Forelimb muscle (tissue), 1 donor: Measurements from ENCODE around the gene TLCD5. TPM values are rescaled to one million over a fixed set of nuclear protein-coding genes. Genes with fewer than 3 reads are reported as not detected.

Experiments
- DNase-seq: peaks from one replicate; pipeline ENCODE4 v3.0.0-alpha.2; 2013; ENCODE audit warnings: low read depth
- polyA plus RNA-seq: library from polyadenylated mRNA; unstranded; fragments of 120-200 nt; gene quantifications from one replicate; pipeline ENCODE4 v1.2.1, GENCODE V29; 2013; ENCODE audit not compliant: insufficient read length

TLCD5 gene
- 9.6 TPM for polyA plus RNA-seq

- no peak for DNase-seq
Observed at GRCh38 chr11:120324932-120325810, at the start of gene TLCD5. TLCD5 (plus strand) TSS chr11:120325299; CDS start chr11:120327442, 2,143 bp downstream.

- no peak for DNase-seq
Observed at GRCh38 chr11:120279502-120279901, 45.6 kb upstream of the TLCD5 start.

GRCh38 chr11:120280600-120281051 is 44.5 kb upstream of the TLCD5 start:
- no peak for DNase-seq

GRCh38 chr11:120281143-120281795 is 43.8 kb upstream of the TLCD5 start:
- DNase-seq, result no peak

DNA sequence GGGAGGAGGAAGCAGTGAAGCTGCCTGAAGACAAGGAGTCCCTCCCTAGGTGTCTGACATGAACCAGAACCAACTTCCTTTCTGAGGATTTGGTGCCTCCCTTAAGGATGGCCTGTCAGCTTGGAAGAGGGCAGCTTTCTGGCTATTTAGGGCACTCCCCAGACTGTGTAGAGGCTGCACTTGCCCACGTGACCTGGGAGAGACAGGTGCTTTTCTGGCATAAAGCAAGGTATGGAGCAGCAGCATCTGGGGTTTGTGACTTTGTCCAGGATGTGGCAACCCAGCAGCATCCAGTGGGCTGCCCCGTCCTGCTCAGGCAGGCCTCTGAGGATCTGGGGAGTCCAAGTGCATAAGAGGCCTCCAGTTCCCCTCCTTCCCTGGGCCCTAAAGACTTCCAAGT is 42.0 kb upstream of the TLCD5 start:
- DNase-seq, result no peak

DNA sequence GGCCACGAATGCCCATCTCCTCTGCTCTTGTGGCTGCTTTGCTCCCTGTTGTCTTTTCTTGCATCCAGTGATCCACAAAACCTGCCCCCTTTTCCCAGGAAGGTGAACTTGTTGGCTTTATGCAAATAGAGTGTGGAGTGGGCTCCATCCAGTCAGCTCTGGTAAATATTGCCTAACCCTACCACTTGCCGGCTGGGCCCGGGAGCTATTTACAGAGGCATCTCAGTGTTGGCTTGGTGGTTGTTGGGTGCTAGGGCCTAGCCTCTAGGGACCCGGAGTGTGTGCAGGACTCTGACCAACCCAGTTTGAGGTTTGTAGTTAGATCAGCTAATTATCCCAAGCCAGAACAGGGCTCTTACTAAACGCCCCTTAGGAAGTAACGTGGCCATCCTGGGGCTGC is 40.8 kb upstream of the TLCD5 start:
- no peak for DNase-seq

- peak; percentile 2 for DNase-seq
Observed at GRCh38 chr11:120285256-120285655, 39.8 kb upstream of the TLCD5 start.

- DNase-seq, result no peak
Observed at GRCh38 chr11:120288021-120288420, 37.1 kb upstream of the TLCD5 start.

DNA sequence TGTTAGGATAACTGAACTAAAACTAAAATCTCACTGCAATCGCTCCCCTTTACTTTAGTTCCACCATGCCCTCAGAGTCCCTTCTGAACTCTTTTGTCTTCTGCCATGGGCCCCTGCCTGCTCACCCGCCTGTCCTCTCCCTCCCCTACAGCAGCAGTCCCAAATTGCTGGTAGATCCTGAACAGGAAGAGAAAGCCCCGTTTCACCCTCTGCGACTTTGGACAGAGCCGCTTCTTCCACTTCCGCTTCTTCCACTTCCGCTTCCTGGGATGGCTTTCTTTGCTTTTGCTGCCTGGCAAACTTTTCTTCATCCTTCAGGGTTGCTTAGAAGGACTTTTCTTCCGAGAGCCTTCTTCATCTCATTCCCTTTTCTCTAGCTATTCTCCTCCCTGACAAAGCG is 35.7 kb upstream of the TLCD5 start:
- no peak for DNase-seq

GRCh38 chr11:120290956-120291355 is 34.1 kb upstream of the TLCD5 start:
- DNase-seq, result no peak

DNA sequence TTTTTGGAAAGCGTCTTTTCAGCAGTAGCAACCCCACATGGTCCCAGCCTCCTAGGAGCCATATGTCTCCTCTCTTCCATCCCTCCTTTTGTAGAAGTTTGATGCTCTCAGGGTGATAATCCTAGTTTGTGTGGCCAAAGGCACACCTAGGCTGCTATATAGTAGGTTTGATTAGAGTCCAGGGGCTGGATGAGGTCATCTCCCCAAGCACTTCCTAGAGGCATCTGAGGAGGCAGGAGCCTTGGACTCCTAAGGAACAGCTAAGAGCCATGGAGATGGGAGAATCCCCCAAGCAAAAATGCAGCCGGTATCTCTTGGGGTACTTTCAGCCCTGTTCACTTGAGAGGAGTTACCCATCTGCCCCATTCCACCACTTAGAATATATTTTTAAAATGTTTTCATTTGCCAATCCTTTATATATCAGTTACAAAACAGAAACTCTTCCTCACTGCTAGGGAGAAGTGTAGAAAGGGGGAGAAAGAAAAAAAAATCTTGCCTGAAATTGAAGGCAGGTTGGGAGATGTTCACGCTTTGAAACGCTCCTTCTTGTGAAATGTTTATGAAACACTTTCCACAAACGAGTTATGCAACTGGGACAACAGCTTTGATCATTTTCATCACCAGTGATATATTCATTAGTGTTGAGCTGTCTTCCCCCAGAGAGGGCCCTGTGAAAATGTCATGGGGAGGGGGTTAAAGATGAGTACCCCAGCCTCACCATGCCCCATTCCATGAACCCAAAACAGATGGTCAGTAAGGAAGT is 31.9 kb upstream of the TLCD5 start:
- DNase-seq, result no peak

GRCh38 chr11:120294096-120294495 is 31.0 kb upstream of the TLCD5 start:
- DNase-seq, result no peak

- DNase-seq, result no peak
Observed at GRCh38 chr11:120295099-120295498, 30.0 kb upstream of the TLCD5 start.

DNA sequence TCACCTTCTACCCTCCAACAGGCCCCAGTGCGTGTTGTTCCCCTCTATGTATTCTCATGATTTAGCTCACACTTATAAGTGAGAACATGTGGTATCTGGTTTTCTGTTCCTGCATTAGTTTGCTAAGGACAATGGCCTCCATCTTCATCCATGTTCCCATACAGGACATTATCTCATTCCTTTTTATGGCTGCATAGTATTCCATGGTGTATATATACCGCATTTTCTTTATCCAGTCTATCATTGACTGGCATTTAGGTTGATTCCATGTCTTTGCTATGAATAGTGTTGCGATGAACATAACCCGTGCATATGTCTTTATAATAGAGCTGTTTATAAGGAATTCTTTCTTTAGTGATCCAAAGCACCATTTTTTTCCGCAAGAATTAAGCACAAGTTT is 28.5 kb upstream of the TLCD5 start:
- DNase-seq, result no peak

- DNase-seq, result no peak
Observed at GRCh38 chr11:120298461-120298860, 26.6 kb upstream of the TLCD5 start.

DNA sequence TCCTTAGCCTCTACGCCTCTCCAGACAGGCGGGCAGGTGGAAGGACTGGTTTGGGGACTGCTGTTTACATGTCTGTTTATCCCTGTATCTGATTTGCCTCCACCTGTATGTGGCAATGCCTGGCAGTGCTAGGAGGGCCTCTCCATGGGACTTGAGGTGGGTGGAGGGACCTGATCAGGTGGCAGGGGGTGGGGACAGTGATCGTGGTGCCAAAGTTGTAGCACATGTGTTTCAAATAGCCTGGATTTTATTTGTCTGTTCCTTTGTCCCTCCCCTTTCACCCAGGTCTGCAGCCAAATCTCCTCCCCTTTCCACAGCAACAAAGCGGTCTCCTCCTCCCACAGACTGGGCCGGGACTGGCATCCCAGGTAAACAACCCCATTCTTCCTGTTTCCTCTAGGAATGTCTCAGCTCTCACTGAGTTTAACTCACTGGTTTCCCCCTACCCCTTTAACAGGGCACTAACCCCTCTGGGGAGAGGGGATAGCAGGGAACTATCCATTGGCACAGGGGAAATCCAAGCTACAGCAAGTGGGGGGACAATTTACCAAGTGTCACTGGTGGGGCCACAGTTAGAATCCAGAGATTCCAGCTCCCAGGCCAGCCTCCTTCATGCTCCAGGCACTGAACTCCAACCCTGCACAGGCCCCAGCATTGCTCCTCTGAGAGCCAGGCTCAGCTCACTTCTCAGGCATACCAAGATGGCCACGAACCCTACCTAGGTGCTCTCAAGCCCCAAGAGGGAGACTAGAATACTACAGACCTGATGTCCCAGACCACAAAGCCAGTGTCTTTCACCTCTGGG is 22.9 kb upstream of the TLCD5 start:
- no peak for DNase-seq

GRCh38 chr11:120303004-120303637 is 22.0 kb upstream of the TLCD5 start:
- DNase-seq, result no peak

DNA sequence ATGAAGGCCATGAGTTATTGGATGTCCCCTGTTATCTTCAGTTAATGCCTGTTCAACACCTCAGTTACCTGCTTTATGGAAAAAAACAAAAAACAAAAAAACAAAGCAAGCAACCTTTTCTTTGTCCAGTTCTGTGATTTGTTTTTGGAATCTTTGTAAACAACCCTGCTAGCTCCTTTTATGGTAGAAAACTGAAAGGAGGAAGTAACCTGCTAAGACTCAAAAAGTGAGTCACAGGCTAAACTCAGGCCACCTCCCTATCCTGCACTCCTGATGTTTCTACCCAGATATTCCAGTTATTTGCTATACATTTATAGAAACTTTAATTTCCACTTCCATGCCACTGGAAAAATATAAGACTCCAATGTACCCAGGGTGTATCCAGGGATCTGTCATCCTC is 20.6 kb upstream of the TLCD5 start:
- DNase-seq, result no peak

GRCh38 chr11:120305286-120305685 is 19.8 kb upstream of the TLCD5 start:
- DNase-seq, result no peak

- DNase-seq, result no peak
Observed at GRCh38 chr11:120306519-120307242, 18.4 kb upstream of the TLCD5 start.
